ENCODE results near the gene SSH3.

Gene SSH3

DNA sequence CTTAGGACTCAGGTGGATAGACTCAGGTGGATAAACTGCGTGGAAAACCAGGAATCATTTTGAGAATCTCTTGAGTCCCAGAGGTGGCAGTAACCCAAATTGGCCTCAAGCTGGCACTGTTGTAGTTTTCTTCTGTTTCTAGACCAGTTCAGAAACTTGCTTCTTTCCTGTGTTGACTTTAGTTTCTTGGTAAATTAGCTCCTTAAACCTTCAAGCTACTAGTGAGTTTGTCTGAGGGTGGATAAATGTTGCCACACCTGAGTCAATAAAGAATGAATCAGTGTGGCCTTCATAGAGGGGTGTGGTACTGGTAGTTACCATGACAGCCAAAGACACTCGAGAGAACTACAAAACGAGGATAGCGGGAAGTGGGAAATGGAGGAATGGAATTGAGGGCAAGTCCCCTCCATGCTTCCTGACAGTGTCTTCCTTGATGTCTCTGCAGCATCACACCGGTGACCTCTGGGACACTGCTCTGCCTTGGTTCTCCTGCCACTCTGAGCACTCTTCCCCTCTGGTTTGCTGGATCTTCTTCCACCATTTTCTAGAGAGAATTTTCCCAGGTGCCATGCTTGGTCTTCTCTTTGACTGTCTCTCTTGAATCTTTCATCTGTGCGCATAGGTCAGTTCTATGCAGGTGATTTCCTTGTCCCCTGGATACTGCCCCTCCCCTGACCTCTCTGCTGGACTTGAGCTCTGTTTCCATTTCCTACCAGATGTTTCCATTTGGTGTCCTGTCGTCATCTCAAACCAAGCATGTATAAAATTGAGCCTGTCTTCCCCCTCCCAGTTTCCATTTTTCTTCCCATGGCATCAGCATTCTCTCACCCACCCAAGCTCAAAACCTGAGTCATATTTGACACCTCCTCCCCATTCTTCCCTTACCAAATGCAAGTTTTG, 42.8 kb downstream of the SSH3 start:
- H3K27me3 ChIP-seq (ENCODE audit: insufficient read depth, low read length) = no peaks in the 10 kb centered on the region
- no peak overlapping the region for H3K9ac ChIP-seq (ENCODE audit: low read depth, low read length)
- H3K9me3 ChIP-seq (ENCODE audit: insufficient read depth, low read depth, low read length) = no peaks in the 10 kb centered on the region
- no peak overlapping the region for H3K27ac ChIP-seq (ENCODE audit: low read depth, low read length)
- no peak overlapping the region for H3K4me3 ChIP-seq (ENCODE audit: low read length)
- H3K36me3 ChIP-seq (ENCODE audit: insufficient read depth, low read length) = no peaks in the 10 kb centered on the region
- H3K4me1 ChIP-seq (ENCODE audit: insufficient read depth, low read length) = no peaks in the 10 kb centered on the region
- WGBS = 67% methylated on average over 7 of the region's 7 CpGs

- 88% methylated on average over 11 of the region's 11 CpGs for WGBS
- Histone ChIP-seq H3K9me3 (ENCODE audit: insufficient read depth, low read depth, low read length) (no peaks in the 10 kb centered on the region), H3K36me3 (ENCODE audit: insufficient read depth, low read length) (no peaks in the 10 kb centered on the region), H3K9ac (ENCODE audit: low read depth, low read length) (no peak overlapping the region), H3K4me1 (ENCODE audit: insufficient read depth, low read length) (peaks cover 4% of the 10 kb centered on the region; the same call in 1 of the 2 replicates), H3K27ac (ENCODE audit: low read depth, low read length) (no peak overlapping the region), H3K27me3 (ENCODE audit: insufficient read depth, low read length) (no peaks in the 10 kb centered on the region), H3K4me3 (ENCODE audit: low read length) (no peak overlapping the region)
Observed at GRCh38 chr11:67347964-67348749, 44.8 kb downstream of the SSH3 start.

DNA sequence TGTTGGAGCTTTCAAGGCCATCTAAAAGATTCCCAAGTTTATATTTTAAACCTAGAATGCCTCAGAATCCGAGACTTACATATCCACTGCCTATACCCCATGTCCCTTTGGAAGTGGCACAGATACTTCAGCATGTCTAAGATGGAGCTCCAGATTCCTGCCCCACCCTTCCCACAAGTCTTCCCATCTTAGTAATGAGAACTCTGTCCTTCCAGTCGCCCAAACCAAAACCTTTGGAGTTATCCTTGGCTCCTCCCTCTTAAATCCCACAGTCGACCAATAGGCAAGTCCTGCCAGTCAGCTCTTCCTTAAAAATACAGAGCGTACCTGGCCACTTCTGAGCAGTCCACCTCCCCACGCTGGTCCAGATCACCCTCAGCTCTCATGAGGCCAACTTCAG, 45.7 kb downstream of the SSH3 start:
- no peaks in the 10 kb centered on the region for H3K9me3 ChIP-seq (ENCODE audit: insufficient read depth, low read depth, low read length)
- peaks cover 7% of the 10 kb centered on the region; the same call in 1 of the 2 replicates for H3K4me1 ChIP-seq (ENCODE audit: insufficient read depth, low read length)
- WGBS = 68% methylated on average over 5 of the region's 5 CpGs
- no peaks in the 10 kb centered on the region for H3K36me3 ChIP-seq (ENCODE audit: insufficient read depth, low read length)
- no peaks in the 10 kb centered on the region for H3K27me3 ChIP-seq (ENCODE audit: insufficient read depth, low read length)
- no peak overlapping the region for H3K9ac ChIP-seq (ENCODE audit: low read depth, low read length)
- H3K27ac ChIP-seq (ENCODE audit: low read depth, low read length) = no peak overlapping the region
- H3K4me3 ChIP-seq (ENCODE audit: low read length) = no peak overlapping the region

GRCh38 chr11:67349457-67349856, 46.1 kb downstream of the SSH3 start:
- 93% methylated on average over 2 of the region's 2 CpGs for WGBS
- no peak overlapping the region for H3K27ac ChIP-seq (ENCODE audit: low read depth, low read length)
- H3K36me3 ChIP-seq (ENCODE audit: insufficient read depth, low read length) = no peaks in the 10 kb centered on the region

GRCh38 chr11:67349928-67350465, 46.7 kb downstream of the SSH3 start:
- H3K4me1 ChIP-seq (ENCODE audit: insufficient read depth, low read length) = peaks cover 16% of the 10 kb centered on the region; the same call in 1 of the 2 replicates
- H3K4me3 ChIP-seq (ENCODE audit: low read length) = no peak overlapping the region
- no peak overlapping the region for H3K27ac ChIP-seq (ENCODE audit: low read depth, low read length)
- H3K9me3 ChIP-seq (ENCODE audit: insufficient read depth, low read depth, low read length) = no peaks in the 10 kb centered on the region
- H3K36me3 ChIP-seq (ENCODE audit: insufficient read depth, low read length) = no peaks in the 10 kb centered on the region
- WGBS = 93% methylated on average over 4 of the region's 4 CpGs
- no peaks in the 10 kb centered on the region for H3K27me3 ChIP-seq (ENCODE audit: insufficient read depth, low read length)
- H3K9ac ChIP-seq (ENCODE audit: low read depth, low read length) = no peak overlapping the region

More at GRCh38 chr11:67349457-67349856, 46.1 kb downstream of the SSH3 start:
- no peaks in the 10 kb centered on the region for H3K9me3 ChIP-seq (ENCODE audit: insufficient read depth, low read depth, low read length)
- no peak overlapping the region for H3K9ac ChIP-seq (ENCODE audit: low read depth, low read length)
- H3K4me1 ChIP-seq (ENCODE audit: insufficient read depth, low read length) = peaks cover 11% of the 10 kb centered on the region; the same call in 1 of the 2 replicates
- no peaks in the 10 kb centered on the region for H3K27me3 ChIP-seq (ENCODE audit: insufficient read depth, low read length)
- H3K4me3 ChIP-seq (ENCODE audit: low read length) = no peak overlapping the region

DNA sequence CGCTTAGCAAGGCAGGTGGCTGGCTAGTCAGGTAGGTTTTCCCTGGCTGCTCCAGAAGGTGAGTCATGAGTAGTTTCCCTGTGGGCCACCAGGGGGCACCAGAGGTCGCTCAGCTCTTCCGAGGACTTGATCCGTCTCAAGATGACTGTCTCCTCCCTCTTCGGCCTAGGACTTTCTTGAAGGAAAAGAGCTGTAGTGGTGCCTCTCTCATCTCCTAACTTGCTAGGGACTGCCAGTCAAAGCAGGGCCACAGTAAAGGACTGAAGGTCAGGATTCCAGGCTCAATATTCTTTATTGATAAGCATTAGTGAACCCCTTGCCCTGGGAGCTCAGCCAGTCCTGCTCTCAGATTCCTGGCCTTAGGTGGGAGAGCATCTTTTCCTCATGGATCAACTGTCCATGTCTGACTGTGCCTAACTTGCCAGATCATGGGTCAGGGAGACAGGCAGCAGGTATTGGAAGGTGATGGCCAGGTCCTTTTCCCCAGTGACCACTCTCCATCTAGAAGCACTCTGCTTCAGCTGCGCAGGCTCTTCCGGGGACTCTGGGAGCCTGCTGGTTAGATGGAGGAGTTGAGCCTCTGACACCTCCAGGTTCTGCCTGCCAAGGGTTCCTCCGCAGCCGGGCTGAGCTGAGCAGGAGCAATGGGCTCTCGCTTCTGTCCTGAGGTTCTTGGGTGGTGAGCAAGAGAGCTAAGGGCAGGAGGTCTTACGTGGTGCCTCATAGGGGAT, 48.1 kb downstream of the SSH3 start:
- Histone ChIP-seq H3K4me1 (ENCODE audit: insufficient read depth, low read length) (peaks cover 19% of the 10 kb centered on the region; the same call in 1 of the 2 replicates), H3K4me3 (ENCODE audit: low read length) (no peak overlapping the region), H3K9me3 (ENCODE audit: insufficient read depth, low read depth, low read length) (no peaks in the 10 kb centered on the region), H3K27me3 (ENCODE audit: insufficient read depth, low read length) (no peaks in the 10 kb centered on the region), H3K36me3 (ENCODE audit: insufficient read depth, low read length) (no peaks in the 10 kb centered on the region), H3K27ac (ENCODE audit: low read depth, low read length) (no peak overlapping the region), H3K9ac (ENCODE audit: low read depth, low read length) (no peak overlapping the region)
- WGBS = 60% methylated on average over 11 of the region's 11 CpGs

DNA sequence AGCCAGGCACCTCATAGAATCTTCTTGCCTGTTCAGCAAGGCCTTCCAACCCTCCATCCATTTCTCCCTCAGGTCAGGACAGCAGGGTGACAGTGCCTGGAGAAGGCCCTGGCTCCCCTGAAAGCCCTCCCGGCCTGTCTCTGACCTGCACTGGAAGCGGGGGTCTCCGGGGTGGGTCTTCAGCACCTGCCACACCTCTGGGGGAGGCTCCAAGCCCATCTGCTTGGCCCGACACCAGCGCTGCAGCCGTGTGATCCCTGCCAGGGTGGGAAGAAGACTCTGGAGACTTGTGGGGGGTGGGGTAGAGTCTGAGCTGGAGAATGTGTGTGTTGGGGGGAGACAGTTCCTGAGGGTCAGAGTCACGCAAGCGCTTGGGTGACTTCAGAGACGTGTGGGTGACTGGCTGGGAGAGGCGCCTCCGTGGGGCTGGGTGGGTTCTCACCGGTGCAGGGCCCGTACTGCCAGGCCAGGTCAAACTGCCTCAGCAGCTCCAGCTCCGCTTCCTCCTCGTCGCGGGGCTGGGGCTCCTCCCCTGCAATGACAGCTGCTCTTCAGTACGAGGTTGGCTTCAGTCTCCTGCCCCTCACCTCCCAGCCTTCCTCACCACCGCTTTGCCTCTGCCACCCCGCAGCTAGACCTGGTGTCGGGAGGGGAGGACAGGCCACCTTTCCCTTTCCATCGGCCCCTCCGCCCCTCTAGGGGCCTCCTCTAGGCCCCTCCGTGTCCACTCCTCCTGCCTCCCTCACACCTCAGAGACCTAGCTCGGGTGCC, 49.4 kb downstream of the SSH3 start:
- H3K4me1 ChIP-seq (ENCODE audit: insufficient read depth, low read length) = peaks cover 23% of the 10 kb centered on the region; the same call in 1 of the 2 replicates
- WGBS = 33% methylated on average over 25 of the region's 25 CpGs
- H3K9ac ChIP-seq (ENCODE audit: low read depth, low read length) = peak overlapping the region; percentile 67
- H3K27ac ChIP-seq (ENCODE audit: low read depth, low read length) = peak overlapping the region; percentile 89
- no peaks in the 10 kb centered on the region for H3K9me3 ChIP-seq (ENCODE audit: insufficient read depth, low read depth, low read length)
- peak overlapping the region; percentile 65 for H3K4me3 ChIP-seq (ENCODE audit: low read length)
- H3K36me3 ChIP-seq (ENCODE audit: insufficient read depth, low read length) = no peaks in the 10 kb centered on the region
- no peaks in the 10 kb centered on the region for H3K27me3 ChIP-seq (ENCODE audit: insufficient read depth, low read length)

DNA sequence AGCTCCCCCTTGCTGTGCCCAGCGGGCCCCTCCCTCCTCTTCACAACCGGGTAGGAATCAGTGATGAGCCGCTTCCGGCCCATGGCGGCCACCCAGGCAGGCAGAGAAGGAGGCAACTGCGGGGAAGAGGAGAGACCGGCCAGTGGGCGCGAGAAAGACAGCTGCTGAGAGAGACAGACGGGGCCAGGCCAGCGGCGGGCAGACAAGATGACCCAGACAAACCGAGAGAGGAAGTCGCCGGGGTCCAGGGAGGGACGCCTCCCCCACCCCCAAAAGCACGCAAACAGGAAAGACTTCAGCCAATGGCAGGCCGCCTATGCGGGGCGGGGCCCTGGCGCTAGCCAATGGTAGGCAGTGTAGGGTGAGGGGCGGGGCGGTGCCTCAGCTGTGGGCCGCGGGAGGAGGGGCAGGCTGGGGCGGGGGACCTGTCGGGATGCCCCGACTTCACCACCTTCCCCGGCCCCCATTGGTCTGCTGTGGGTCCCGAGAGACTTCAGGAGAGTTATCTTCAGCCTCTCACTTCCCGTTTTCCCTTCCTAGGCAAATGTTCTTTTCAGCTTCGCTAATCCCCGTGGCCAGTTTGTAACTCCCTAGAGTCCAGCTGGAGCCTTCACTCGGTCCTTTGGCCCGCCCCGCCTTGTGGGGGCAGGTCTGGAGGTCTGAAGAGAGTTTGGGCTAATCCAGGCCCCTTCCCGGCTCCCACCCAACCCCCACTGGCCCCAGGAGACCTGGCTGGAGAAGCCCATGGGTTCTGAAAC, 50.2 kb downstream of the SSH3 start, which contains the start of gene POLD4:
Gene POLD4, minus strand, starts transcription at position 230 of the 758 bp plus-strand sequence. Its CDS starts 147 bp downstream, at position 83.
- WGBS = under 1% methylated on average over 37 of the region's 37 CpGs
- H3K9me3 ChIP-seq (ENCODE audit: insufficient read depth, low read depth, low read length) = no peaks in the 10 kb centered on the region
- no peaks in the 10 kb centered on the region for H3K27me3 ChIP-seq (ENCODE audit: insufficient read depth, low read length)
- H3K4me1 ChIP-seq (ENCODE audit: insufficient read depth, low read length) = peaks cover 23% of the 10 kb centered on the region; the same call in 1 of the 2 replicates
- peak within 1 kb of the TSS; percentile 65 for H3K4me3 ChIP-seq (ENCODE audit: low read length)
- H3K27ac ChIP-seq (ENCODE audit: low read depth, low read length) = peak within 1 kb of the TSS; percentile 89
- H3K36me3 ChIP-seq (ENCODE audit: insufficient read depth, low read length) = no peaks in the 10 kb centered on the region
- peak within 1 kb of the TSS; percentile 67 for H3K9ac ChIP-seq (ENCODE audit: low read depth, low read length)

DNA sequence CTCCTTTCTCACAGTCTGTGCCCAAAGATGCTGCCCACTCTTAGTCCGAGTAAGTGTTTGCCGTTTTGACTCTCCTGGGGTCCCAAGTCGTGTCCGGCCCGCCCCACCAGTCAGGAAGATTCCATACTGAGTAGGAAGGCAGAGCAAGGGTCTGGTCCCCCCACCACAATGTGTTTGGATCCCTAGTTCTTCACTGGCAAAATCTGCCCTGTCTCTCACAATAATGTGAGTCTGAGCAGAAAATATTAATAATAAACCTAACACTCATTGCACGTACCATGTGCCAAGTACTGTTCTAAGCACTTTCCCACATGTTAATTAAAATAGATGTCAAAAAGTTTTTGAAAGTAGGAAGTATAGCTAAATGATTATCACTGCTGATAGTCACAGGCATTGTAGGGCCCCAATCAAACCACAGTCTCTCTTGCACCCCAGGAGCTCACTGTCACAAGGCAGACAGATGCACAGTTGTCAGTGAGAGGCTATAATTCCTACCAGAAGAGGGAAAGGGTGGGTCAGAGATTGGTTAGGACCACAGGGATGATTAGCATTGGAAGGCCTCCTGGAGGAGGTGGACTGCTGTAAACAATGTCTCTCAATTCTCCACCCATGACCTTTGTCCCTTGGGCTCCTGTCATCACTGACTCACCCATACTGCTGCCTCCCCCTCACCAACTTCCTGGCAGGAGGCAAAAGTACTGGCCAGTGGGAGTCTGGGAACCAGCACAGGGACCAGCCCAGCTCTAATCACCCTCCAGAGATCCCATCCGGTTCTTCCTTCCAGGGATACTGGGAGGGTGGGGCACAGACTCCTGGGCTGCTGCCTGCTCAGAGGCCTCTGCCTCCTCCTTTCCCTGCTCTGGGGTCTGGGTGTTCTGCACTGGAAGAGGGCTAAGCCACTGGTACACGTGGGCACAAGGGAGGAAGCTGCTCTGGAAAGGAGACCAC, 51.0 kb downstream of the SSH3 start:
- WGBS = 31% methylated on average over 7 of the region's 8 CpGs
- Histone ChIP-seq H3K4me1 (ENCODE audit: insufficient read depth, low read length) (peaks cover 23% of the 10 kb centered on the region; the same call in 1 of the 2 replicates), H3K9me3 (ENCODE audit: insufficient read depth, low read depth, low read length) (no peaks in the 10 kb centered on the region), H3K36me3 (ENCODE audit: insufficient read depth, low read length) (no peaks in the 10 kb centered on the region), H3K4me3 (ENCODE audit: low read length) (peak overlapping the region; percentile 65), H3K27ac (ENCODE audit: low read depth, low read length) (peak overlapping the region; percentile 82), H3K27me3 (ENCODE audit: insufficient read depth, low read length) (no peaks in the 10 kb centered on the region), H3K9ac (ENCODE audit: low read depth, low read length) (peak overlapping the region; percentile 27)
